H1 (cell line): ENCODE results near the gene ASTN2. TPM values are rescaled to one million over a fixed set of nuclear protein-coding genes. Genes with fewer than 3 reads are reported as not detected.

Experiments used
- ASH2L ChIP-seq: fragments of 200-600, 300-600 bp; sonication (generic); IDR thresholded peaks from one replicate; pipeline ENCODE4 v1.7.1; 2017; ENCODE audit warnings: low read length
- ATF2 ChIP-seq: IDR thresholded peaks from 2 replicates; pipeline ENCODE4 v1.6.1; 2012; ENCODE audit warnings: low read length, inconsistent platforms
- ATF3 ChIP-seq: IDR thresholded peaks from 2 replicates; pipeline ENCODE4 v1.6.1; 2011; ENCODE audit warnings: low read depth, mild to moderate bottlenecking, low read length; ENCODE audit not compliant: insufficient read depth
- BCL11A ChIP-seq, 2 experiments: IDR thresholded peaks; one replicate each; pipeline ENCODE4 v1.6.1; 2011; ENCODE audit warnings: low read depth in 2 of 2, low read length in 2 of 2, mild to moderate bottlenecking in 2 of 2
- BRCA1 ChIP-seq: IDR thresholded peaks from 2 replicates; pipeline ENCODE4 v1.6.1; 2012; ENCODE audit warnings: low read depth, low read length, improper control_type of control experiment
- CHD1 ChIP-seq: IDR thresholded peaks from 2 replicates; pipeline ENCODE4 v1.6.1; 2012; ENCODE audit warnings: low read depth, low read length, improper control_type of control experiment
- E2F6 ChIP-seq: IDR thresholded peaks from 2 replicates; pipeline ENCODE4 v1.6.1; 2012; ENCODE audit warnings: inconsistent platforms
- EGR1 ChIP-seq: IDR thresholded peaks from 2 replicates; pipeline ENCODE4 v1.6.1; 2011; ENCODE audit warnings: low read depth, low read length, borderline replicate concordance
- EP300 ChIP-seq, 2 experiments: IDR thresholded peaks; 1 replicate in 1 of 2; 2 replicates in 1 of 2; pipeline ENCODE4 v1.6.1; 2011 to 2012; ENCODE audit warnings: low read depth in 2 of 2, low read length in 2 of 2, mild to moderate bottlenecking in 2 of 2, borderline replicate concordance in 1 of 2, inconsistent platforms in 1 of 2, moderate library complexity in 1 of 2
- GABPA ChIP-seq: IDR thresholded peaks from 2 replicates; pipeline ENCODE4 v1.6.1; 2011; ENCODE audit warnings: mild to moderate bottlenecking, low read length, moderate library complexity, borderline replicate concordance; ENCODE audit not compliant: insufficient read depth
- JUND ChIP-seq: IDR thresholded peaks from 2 replicates; pipeline ENCODE4 v1.6.1; 2011; ENCODE audit warnings: mild to moderate bottlenecking, improper control_type of control experiment, low read length
- POU5F1 ChIP-seq: IDR thresholded peaks from 2 replicates; pipeline ENCODE4 v1.6.1; 2011; ENCODE audit warnings: low read depth, mild to moderate bottlenecking, low read length, moderate library complexity
- SIN3A ChIP-seq, 2 experiments: IDR thresholded peaks in 1 of 2; conservative IDR thresholded peaks in 1 of 2; 2 replicates each; pipeline ENCODE4 v1.6.1; 2011 to 2012; ENCODE audit warnings: low read length in 2 of 2, improper control_type of control experiment in 1 of 2, low read depth in 1 of 2, mild to moderate bottlenecking in 1 of 2
- SIRT6 ChIP-seq: IDR thresholded peaks from one replicate; pipeline ENCODE4 v1.7.1; 2012; ENCODE audit warnings: low read length, inconsistent platforms
- SIX5 ChIP-seq: IDR thresholded peaks from 2 replicates; pipeline ENCODE4 v1.6.1; 2011; ENCODE audit warnings: mild to moderate bottlenecking, low read depth, low read length
- SP2 ChIP-seq: IDR thresholded peaks from 2 replicates; pipeline ENCODE4 v1.6.1; 2012; ENCODE audit warnings: mild to moderate bottlenecking, low read length, inconsistent platforms
- TAF7 ChIP-seq: optimal IDR thresholded peaks from 2 replicates; pipeline ENCODE3; 2011; ENCODE audit warnings: low read depth, mild to moderate bottlenecking, inconsistent platforms, low read length, moderate library complexity, borderline replicate concordance
- USF2 ChIP-seq: IDR thresholded peaks from 2 replicates; pipeline ENCODE4 v1.6.1; 2011; ENCODE audit warnings: low read length, improper control_type of control experiment
- polyA plus RNA-seq, 7 experiments: library from polyadenylated mRNA; depleted of rRNA in 3 of 7; stranded (reverse) in 5 of 7; unstranded in 2 of 7; fragments of >200 nt in 5 of 7; fragments of 200-250 nt in 2 of 7; gene quantifications; 1 replicate in 5 of 7; 2 replicates in 1 of 7; 4 replicates in 1 of 7; pipeline versions ENCODE4 v1.2.1 to v1.2.3, GENCODE V29; 2011 to 2013; ENCODE audit warnings: missing spikeins in 2 of 7, mixed read lengths in 2 of 7
- total RNA-seq: library from RNA; stranded (reverse); fragmentation: NEBNext Ultra II Directional; extraction: Animal tissue kit (Norgen Biotek cat#: 25700); gene quantifications from 2 replicates; pipeline ENCODE4 v1.2.1, GENCODE V29; 2021

ASTN2 gene
- total and polyA plus RNA-seq, 2 of the 8 experiments (the other 6 are each of a cell fraction or from before 2014, with no cell fraction given): 8.2 to 13.7 TPM

- TF ChIP-seq SIRT6: no peak
- TF ChIP-seq BCL11A (IDR thresholded peaks at IDR 0.05; ENCODE audit: low read depth in 2 of 2, low read length in 2 of 2): no peak
- TF ChIP-seq CHD1: no peak
- no peak for TF ChIP-seq SP2
- TF ChIP-seq JUND: no peak
- TF ChIP-seq EGR1: no peak
- TF ChIP-seq TAF7: no peak
- no peak for TF ChIP-seq GABPA
- TF ChIP-seq SIN3A (conservative IDR thresholded peaks at IDR 0.05 in 1 of 2, IDR thresholded peaks at IDR 0.05 in 1 of 2; ENCODE audit: low read depth in 1 of 2, low read length in 2 of 2): 0 out of 4 replicates have a peak, but pooled peaks of 1 of the 2 experiments have one; percentile 46
- TF ChIP-seq ATF2: no peak
- TF ChIP-seq BRCA1: no peak
- no peak for TF ChIP-seq SIX5
- TF ChIP-seq E2F6: peak; percentile 44; the same call in 1 of the 2 replicates
- no peak for TF ChIP-seq ASH2L
- TF ChIP-seq ATF3: no peak
- TF ChIP-seq POU5F1: no peak
- TF ChIP-seq EP300 (IDR thresholded peaks at IDR 0.05; ENCODE audit: borderline replicate concordance in 1 of 2, low read depth in 2 of 2, low read length in 2 of 2): no peak
- no peak for TF ChIP-seq USF2
Observed at GRCh38 chr9:117414220-117414905, 494 bp downstream of the ASTN2 start (continued).
